ENCODE data around the gene CIZ1.

Gene CIZ1

GRCh38 chr9:128163523-128164306 is 27.7 kb downstream of the CIZ1 start:
- H3K36me3 ChIP-seq (ENCODE audit: control insufficient read depth, insufficient read depth, low read length): peaks cover 22% of the 10 kb centered on the region
- no peaks in the 10 kb centered on the region for H3K9me3 ChIP-seq (ENCODE audit: control insufficient read depth, insufficient read depth, low read length)
- H3K4me3 ChIP-seq (ENCODE audit: low read depth, low read length): no peak overlapping the region
- H3K4me1 ChIP-seq (ENCODE audit: control insufficient read depth, insufficient read depth, low read length): peaks cover 4% of the 10 kb centered on the region
- no peaks in the 10 kb centered on the region for H3K27me3 ChIP-seq (ENCODE audit: control insufficient read depth, insufficient read depth, low read length)
- no peak overlapping the region for H3K9ac ChIP-seq (ENCODE audit: low read depth, low read length)

GRCh38 chr9:128163027-128163515 is 28.3 kb downstream of the CIZ1 start:
- H3K27me3 ChIP-seq (ENCODE audit: control insufficient read depth, insufficient read depth, low read length): no peaks in the 10 kb centered on the region
- no peak overlapping the region for H3K9ac ChIP-seq (ENCODE audit: low read depth, low read length)
- H3K9me3 ChIP-seq (ENCODE audit: control insufficient read depth, insufficient read depth, low read length): no peaks in the 10 kb centered on the region
- peaks cover 4% of the 10 kb centered on the region for H3K4me1 ChIP-seq (ENCODE audit: control insufficient read depth, insufficient read depth, low read length)
- H3K36me3 ChIP-seq (ENCODE audit: control insufficient read depth, insufficient read depth, low read length): peaks cover 22% of the 10 kb centered on the region
- no peak overlapping the region for H3K4me3 ChIP-seq (ENCODE audit: low read depth, low read length)

GRCh38 chr9:128162215-128163026 is 29.0 kb downstream of the CIZ1 start:
- peaks cover 20% of the 10 kb centered on the region for H3K36me3 ChIP-seq (ENCODE audit: control insufficient read depth, insufficient read depth, low read length)
- no peaks in the 10 kb centered on the region for H3K27me3 ChIP-seq (ENCODE audit: control insufficient read depth, insufficient read depth, low read length)
- no peak overlapping the region for H3K4me3 ChIP-seq (ENCODE audit: low read depth, low read length)
- peaks cover 4% of the 10 kb centered on the region for H3K4me1 ChIP-seq (ENCODE audit: control insufficient read depth, insufficient read depth, low read length)
- H3K9me3 ChIP-seq (ENCODE audit: control insufficient read depth, insufficient read depth, low read length): no peaks in the 10 kb centered on the region
- no peak overlapping the region for H3K9ac ChIP-seq (ENCODE audit: low read depth, low read length)

GRCh38 chr9:128161215-128161902 is 30.0 kb downstream of the CIZ1 start:
- H3K4me3 ChIP-seq (ENCODE audit: low read depth, low read length): peak overlapping the region; percentile 90
- peaks cover 4% of the 10 kb centered on the region for H3K4me1 ChIP-seq (ENCODE audit: control insufficient read depth, insufficient read depth, low read length)
- H3K36me3 ChIP-seq (ENCODE audit: control insufficient read depth, insufficient read depth, low read length): peaks cover 15% of the 10 kb centered on the region
- no peaks in the 10 kb centered on the region for H3K9me3 ChIP-seq (ENCODE audit: control insufficient read depth, insufficient read depth, low read length)
- H3K9ac ChIP-seq (ENCODE audit: low read depth, low read length): peak overlapping the region; percentile 65
- no peaks in the 10 kb centered on the region for H3K27me3 ChIP-seq (ENCODE audit: control insufficient read depth, insufficient read depth, low read length)

GRCh38 chr9:128160603-128160987 is 30.8 kb downstream of the CIZ1 start:
- H3K9ac ChIP-seq (ENCODE audit: low read depth, low read length): peak overlapping the region; percentile 65
- H3K4me1 ChIP-seq (ENCODE audit: control insufficient read depth, insufficient read depth, low read length): peaks cover 4% of the 10 kb centered on the region
- peaks cover 12% of the 10 kb centered on the region for H3K36me3 ChIP-seq (ENCODE audit: control insufficient read depth, insufficient read depth, low read length)
- no peaks in the 10 kb centered on the region for H3K27me3 ChIP-seq (ENCODE audit: control insufficient read depth, insufficient read depth, low read length)
- no peaks in the 10 kb centered on the region for H3K9me3 ChIP-seq (ENCODE audit: control insufficient read depth, insufficient read depth, low read length)
- H3K4me3 ChIP-seq (ENCODE audit: low read depth, low read length): peak overlapping the region; percentile 90

- Histone ChIP-seq H3K4me1 (ENCODE audit: control insufficient read depth, insufficient read depth, low read length) (peaks cover 4% of the 10 kb centered on the region), H3K4me3 (ENCODE audit: low read depth, low read length) (peak within 1 kb of the TSS; percentile 90), H3K9ac (ENCODE audit: low read depth, low read length) (peak within 1 kb of the TSS; percentile 79), H3K9me3 (ENCODE audit: control insufficient read depth, insufficient read depth, low read length) (no peaks in the 10 kb centered on the region), H3K27me3 (ENCODE audit: control insufficient read depth, insufficient read depth, low read length) (no peaks in the 10 kb centered on the region), H3K36me3 (ENCODE audit: control insufficient read depth, insufficient read depth, low read length) (peaks cover 12% of the 10 kb centered on the region)
These were observed 31.4 kb downstream of the CIZ1 start, which contains the start of gene BBLN for GRCh38 chr9:128159784-128160602. TSS of gene BBLN (plus strand) at chr9:128160265. CDS start at chr9:128160408, 143 bp downstream.

GRCh38 chr9:128159522-128159783 is 31.9 kb downstream of the CIZ1 start:
- Histone ChIP-seq H3K4me3 (ENCODE audit: low read depth, low read length) (peak overlapping the region; percentile 63), H3K9ac (ENCODE audit: low read depth, low read length) (peak overlapping the region; percentile 79), H3K36me3 (ENCODE audit: control insufficient read depth, insufficient read depth, low read length) (peaks cover 12% of the 10 kb centered on the region), H3K4me1 (ENCODE audit: control insufficient read depth, insufficient read depth, low read length) (peaks cover 4% of the 10 kb centered on the region), H3K9me3 (ENCODE audit: control insufficient read depth, insufficient read depth, low read length) (no peaks in the 10 kb centered on the region), H3K27me3 (ENCODE audit: control insufficient read depth, insufficient read depth, low read length) (no peaks in the 10 kb centered on the region)

- Histone ChIP-seq H3K36me3 (ENCODE audit: control insufficient read depth, insufficient read depth, low read length) (peaks cover 3% of the 10 kb centered on the region), H3K27me3 (ENCODE audit: control insufficient read depth, insufficient read depth, low read length) (no peaks in the 10 kb centered on the region), H3K4me3 (ENCODE audit: low read depth, low read length) (no peak overlapping the region), H3K4me1 (ENCODE audit: control insufficient read depth, insufficient read depth, low read length) (peaks cover 3% of the 10 kb centered on the region), H3K9ac (ENCODE audit: low read depth, low read length) (no peak overlapping the region), H3K9me3 (ENCODE audit: control insufficient read depth, insufficient read depth, low read length) (no peaks in the 10 kb centered on the region)
These were observed 35.5 kb downstream of the CIZ1 start for GRCh38 chr9:128155736-128156500.

- H3K9me3 ChIP-seq (ENCODE audit: control insufficient read depth, insufficient read depth, low read length): no peaks in the 10 kb centered on the region
- no peaks in the 10 kb centered on the region for H3K27me3 ChIP-seq (ENCODE audit: control insufficient read depth, insufficient read depth, low read length)
- H3K9ac ChIP-seq (ENCODE audit: low read depth, low read length): no peak overlapping the region
- peaks cover 2% of the 10 kb centered on the region for H3K4me1 ChIP-seq (ENCODE audit: control insufficient read depth, insufficient read depth, low read length)
- H3K4me3 ChIP-seq (ENCODE audit: low read depth, low read length): no peak overlapping the region
- no peaks in the 10 kb centered on the region for H3K36me3 ChIP-seq (ENCODE audit: control insufficient read depth, insufficient read depth, low read length)
These were observed 37.3 kb downstream of the CIZ1 start for GRCh38 chr9:128153947-128154695.
